GM19395 (cell line): Measurements from ENCODE around the gene NPIPB8.
"Not testable (repeated sequence)": the region's sequence is repeated elsewhere in the genome, so short reads cannot be mapped to it uniquely, and the experiment has no call there.

ENCODE experiments used
- ATAC-seq: cut with Tn5 transposase; IDR thresholded peaks from one replicate; pipeline ENCODE4 v1.9.1; 2021; ENCODE audit warnings: mild to moderate bottlenecking, moderate library complexity; ENCODE audit not compliant: unreplicated experiment

The NPIPB8 gene

DNA sequence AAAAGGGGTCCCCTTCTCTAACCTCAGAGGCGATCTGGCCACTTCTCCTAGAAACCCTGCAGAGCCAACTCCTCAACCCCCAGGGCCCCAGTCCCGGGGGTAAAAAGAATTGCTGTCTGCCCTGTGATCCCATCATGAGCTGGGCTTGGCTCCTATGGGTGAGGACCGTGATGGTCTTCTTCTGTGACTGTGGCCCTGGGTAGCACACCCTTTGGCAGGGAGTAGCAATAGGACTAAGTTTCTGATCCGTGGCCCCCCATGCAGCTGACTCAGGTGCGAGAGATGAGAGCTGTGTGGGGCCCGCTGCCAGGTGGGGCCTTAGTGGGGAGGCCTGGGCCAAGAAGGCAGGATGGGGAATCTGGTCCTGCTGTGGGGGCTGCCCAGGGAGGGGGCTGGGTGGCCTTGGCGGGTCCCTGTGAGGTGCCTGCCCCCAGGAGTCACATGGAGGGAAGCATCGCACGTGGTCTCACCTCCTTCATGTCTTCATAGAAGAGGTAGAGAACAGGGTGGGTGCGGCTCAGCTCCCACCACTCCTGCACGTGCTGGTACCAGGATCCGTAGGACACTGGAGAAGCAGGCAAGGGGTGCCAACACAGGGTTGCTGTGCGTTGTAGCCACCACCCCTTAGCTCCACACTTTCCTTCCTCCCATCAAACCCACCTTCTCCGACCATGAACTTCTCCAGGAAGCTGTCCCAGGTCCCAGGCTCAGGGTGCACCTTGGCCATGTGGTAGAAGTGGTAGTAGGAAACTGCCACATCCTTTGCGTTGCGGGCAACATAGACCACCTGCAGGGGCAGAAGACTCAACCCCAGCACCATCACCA lies 31.4 kb upstream of the NPIPB8 start:
- no peak for ATAC-seq

DNA sequence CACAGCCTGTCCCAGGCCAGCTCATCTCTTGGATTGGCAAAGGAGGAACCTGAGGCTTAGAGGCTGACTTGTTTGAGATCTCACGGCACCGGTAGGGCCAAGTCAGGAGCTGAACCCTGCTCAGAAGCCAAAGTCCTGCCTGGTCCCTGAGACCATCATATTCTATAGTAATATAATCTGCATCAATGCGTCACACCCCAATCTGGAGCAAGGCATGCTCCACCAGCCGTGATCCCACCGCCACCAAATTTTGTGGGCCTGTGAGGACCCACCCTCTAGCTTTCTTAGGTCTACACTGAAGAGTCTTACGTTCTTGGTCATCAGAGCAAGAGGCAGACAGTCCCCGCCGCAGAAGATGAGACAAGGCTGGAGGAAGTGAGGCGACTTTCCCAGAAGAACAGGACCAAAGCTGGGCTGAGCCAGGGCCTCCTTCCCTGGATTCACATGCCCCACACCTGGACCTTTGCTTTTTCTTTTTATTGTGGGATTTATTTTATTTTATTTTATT lies 30.7 kb upstream of the NPIPB8 start:
- ATAC-seq = no peak

DNA sequence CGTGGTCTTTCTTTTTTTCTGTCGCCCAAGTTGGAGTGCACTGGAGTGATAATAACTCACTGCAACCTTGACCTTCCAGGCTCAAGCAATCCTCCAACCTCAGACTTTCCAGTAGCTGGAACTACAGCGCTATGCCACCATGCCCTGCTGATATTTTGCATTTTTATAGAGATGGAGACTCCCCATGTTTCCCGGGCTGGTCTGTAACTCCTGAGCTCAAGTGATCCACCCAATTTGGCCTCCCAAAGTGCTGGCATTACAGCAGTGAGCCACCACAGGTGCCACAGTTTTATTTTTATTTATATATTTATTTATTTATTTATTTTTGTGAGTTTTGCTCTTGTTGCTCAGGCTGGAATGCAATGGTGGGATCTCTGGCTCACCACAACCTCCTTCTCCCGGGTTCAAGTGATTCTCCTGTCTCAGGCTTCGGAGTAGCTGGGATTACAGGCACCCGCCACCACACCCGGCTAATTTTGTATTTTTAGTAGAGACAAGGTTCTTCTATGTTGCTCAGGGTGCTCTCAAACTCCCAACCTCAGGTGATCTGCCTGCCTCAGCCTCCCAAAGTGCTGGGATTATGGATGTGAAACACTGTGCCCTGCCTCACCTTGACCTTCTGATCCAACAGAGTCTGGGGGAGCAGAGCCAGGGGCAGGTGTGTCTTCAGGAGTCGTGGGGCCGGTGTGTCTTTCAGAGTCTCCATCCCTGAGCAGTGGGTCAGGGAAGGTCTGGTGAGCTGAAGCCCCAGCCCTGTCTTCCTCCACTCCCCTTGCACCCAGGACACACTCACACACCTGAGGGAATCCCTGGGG lies 30.0 kb upstream of the NPIPB8 start:
- not testable (repeated sequence) for ATAC-seq

DNA sequence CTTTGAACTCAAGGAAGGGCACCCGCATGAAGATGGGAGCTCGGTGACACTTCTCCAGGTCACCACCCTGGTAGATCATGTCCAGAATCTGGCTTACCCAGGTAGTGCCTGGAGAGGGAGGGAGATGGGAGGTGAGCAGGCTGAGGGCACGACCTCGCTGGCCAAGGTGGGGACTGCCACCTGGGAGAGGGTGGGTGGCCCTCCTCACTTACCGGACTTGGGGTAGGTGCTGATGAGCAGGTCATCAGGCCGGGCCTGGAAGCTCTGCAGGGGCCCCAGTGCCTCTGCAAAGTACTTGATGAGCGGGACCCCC lies 29.4 kb upstream of the NPIPB8 start:
- not testable (repeated sequence) for ATAC-seq

DNA sequence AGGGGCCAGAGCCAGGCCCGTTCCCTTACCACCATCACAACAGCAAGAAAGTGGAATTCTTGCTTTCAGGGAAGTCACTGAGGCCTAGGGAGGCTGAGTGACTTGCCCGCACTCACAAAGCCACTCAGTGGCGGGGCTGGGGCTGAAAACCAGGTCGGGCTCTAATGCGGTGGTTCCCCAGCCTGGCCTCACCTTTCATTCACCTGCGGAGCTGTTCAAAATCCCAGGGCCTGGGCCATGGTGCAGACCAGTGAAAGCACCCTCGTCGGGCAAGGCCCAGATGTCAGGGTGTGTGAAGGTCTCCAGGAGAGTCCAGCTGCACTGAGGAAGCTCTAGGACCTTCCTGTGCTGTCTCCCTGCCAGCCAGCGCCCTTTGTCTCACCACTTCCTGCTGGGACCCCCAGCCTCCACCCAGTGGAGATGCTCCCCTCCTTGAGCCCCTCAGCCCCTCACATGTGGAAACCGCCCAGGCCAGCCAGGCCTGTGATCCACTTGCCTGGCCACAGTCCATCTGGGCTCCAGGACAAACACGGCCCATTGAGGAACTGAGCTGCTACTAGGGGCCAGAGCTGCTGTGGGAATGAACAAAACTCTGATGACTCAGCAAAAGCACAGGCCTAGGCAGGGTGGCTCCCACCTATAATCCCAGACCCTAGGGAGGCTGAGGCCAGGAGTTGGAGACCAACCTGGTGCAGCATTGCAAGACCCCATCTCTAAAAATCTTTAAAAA lies 28.8 kb upstream of the NPIPB8 start:
- ATAC-seq = not testable (repeated sequence)

DNA sequence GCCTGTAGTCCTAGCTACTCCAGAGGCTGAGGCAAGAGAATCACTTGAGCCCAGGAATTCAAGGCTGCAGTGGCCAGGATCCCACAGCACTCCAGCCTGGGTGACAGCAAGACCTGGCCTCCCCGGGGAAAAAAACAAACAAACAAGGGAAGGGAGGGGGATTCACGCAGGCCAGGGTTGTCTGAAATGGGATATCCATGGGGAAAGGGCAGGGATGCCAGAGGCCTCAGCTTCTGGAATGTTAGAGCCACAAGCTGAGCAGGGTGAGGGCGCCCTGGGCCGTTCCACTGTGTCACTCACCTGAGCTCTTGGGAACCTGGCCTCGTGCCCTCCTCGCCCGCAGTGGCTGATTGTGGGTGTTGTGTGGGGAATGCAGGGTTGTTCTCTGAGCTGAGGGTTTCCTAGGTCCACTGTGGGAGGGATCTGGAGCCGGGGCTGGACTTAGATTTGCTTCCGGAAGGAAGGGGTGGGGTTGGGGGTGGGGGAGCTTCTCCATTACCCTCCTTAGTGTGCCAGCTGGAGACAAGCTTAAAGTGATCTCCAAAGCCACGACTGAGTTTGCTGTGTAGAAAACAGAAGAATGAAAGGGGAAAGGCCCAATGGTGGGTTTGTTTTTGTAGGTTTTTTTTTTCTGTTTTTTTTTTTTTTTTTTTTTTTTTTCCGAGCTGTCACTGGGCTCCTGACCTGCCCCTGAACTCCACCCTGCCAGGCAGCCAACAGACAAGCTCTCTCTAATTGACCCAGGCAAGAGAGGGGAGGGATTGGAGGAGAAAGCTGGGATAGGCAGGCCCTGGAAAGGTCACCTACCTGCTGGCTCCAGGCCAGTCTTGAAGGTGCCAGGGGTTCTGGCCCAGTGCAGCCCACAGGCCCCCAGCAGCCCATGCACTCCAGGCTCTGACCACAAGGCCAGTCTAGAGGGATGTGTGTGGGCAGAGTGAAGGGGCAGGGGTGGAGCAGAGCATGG lies 28.0 kb upstream of the NPIPB8 start, which contains the start of gene SULT1A1:
Gene SULT1A1, minus strand, starts transcription at position 414 of the 964 bp plus-strand sequence. CDS start 1,189 bp downstream, outside the sequence.
- no peak for ATAC-seq

DNA sequence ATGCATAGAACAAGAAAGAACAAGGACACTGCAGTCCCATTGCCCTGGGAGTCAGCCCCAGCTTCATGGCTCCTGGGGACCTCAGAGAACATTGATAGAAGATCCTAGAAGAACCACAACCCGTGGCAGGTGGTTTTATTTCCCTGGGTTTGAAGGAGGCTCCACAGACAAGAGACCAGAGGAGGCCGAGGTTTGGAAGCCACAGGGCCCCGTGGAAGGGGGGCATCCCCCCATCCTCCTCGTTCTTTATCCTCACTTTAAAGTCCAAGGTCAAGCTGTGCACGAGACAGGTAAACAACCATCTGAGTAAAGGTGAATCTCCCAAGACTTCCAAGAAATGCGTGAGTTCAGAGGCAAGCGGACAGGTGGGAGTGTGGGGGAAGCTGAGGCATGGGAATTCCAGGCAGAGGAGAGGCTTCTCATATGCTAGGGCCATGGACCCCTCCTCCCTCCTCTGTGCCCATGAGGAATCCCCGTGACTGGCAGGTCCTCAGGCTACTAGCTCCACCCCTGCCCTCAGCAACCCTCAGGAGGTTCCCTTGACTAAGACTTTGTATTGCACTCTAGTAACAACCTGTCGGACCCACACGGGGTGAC lies 27.2 kb upstream of the NPIPB8 start:
- ATAC-seq = no peak

DNA sequence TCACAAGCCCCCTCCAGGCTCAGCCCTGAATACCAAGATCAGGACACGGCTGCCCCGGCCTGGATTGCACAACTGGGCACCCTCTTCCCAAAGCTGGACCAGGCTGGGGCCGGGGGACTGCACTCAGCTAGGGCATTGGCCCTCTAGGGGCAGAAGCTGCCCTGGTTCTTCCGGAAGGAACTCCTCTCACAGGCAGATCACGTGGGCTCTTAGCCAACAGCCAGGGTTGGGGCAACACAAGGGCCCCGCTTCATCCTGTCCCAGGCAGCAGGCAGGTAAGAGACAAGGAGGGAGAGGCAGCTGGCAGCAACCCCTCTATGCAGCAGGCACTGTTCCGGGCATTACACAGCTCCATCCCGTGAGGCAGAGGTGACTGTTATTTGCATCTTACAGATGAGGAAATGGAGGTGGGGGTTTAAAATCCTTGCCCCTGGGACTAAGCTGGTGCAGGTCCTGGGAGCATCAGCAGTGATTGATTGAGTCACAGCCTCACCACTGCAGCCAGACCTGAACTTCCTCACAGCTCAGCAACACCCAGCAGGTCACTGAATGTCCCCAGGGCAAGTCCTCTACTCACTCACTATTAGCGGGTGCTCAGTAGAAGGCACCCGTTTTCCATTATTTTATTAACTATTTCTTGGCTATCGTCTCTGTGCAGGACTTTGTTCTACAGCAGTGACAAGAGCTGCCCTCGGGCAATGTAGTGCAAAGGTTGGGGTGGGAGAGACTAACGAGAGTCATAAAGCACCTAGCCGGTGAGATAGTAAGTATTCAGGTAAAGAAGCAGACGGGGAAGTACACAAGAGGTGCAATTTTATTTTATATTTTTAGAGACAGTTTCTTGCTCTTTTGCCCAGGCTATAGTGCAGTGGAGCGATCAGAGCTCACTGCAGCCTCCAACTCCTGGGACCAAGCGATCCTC lies 25.2 kb upstream of the NPIPB8 start:
- not testable (repeated sequence) for ATAC-seq

DNA sequence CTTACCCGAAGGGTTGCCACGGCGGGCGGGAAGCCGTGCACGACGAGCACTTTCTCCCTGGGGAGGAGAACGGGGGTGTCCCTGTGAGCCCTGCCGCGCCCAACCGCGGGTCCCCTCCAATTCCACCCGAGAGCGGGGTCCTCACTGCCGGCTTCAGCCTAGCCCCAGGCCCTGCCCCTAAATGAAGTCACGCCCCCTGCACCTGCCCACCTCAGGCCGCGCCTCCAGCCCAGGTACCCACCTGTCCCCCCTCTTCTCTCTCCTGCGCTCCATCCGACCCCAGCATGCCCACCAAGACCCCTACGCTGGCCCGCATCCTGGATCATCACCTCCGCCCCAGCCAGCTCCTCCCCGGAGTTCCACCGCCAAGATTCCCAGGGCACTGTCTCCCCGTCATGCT lies 24.0 kb upstream of the NPIPB8 start:
- not testable (repeated sequence) for ATAC-seq

DNA sequence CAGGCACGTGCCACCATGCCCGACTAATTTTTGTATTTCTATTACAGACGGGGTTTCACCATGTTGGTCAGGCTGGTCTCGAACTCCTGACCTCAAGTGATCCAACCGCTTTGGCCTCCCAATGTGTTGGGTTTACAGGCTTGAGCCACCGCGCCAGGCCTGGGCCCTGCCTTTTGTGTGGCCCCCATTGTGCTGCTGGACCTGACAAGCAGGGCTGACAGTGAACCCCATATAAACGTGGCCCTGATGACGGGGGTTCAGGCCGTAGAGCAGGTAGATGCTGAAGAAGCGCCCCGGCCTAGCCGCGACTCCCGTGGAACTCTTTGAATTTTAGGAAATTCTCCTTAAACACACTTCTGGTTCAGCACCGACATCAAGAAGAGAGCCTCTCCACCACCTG lies 23.3 kb upstream of the NPIPB8 start:
- not testable (repeated sequence) for ATAC-seq

DNA sequence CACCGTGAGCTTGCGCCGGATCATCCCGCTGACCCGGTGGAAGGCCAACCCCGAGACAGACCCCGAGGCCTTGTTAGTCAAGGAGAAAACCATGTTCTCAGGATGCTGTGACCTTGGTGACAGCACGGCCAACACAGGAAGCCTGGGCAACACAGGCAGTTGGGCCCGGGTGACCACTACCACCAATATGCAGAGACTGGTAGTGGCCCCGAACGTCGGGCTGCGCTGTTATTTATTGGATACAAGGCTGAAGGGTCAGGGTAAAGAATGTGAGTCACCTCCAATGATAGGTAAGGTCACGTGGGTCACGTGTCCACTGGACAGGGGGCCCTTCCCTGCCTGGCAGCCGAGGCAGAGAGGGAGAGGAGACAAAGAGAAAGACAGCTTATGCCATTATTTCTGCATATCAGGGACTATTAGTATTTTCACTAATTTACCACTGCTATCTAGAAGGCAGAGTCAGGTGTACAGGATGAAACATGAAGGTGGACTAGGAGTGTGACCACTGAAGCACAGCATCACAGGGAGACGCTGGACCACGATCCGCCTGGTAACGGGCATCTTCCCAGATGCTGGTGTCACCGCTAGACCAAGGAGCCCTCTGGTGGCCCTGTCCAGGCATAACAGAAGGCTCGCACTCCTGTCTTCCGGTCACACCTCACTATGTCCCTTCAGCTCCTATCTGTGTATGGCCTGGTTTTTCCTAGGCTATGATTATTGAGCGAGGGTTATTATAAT lies 22.2 kb upstream of the NPIPB8 start:
- not testable (repeated sequence) for ATAC-seq

DNA sequence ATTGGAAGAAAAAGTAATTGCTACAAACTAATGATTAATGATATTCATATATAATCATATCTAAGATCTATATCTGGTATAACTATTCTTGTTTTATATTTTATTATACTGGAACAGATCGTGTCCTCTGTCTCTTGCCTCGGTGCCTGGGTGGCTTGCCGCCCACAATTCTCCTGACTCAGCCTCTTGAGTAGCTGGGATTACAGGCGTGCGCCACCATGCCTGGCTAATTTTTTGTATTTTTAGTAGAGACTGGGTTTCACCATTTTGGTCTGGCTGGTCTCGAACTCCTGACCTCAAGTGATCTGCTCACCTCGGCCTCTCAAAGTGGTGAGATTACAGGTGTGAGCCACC lies 21.7 kb upstream of the NPIPB8 start:
- not testable (repeated sequence) for ATAC-seq

DNA sequence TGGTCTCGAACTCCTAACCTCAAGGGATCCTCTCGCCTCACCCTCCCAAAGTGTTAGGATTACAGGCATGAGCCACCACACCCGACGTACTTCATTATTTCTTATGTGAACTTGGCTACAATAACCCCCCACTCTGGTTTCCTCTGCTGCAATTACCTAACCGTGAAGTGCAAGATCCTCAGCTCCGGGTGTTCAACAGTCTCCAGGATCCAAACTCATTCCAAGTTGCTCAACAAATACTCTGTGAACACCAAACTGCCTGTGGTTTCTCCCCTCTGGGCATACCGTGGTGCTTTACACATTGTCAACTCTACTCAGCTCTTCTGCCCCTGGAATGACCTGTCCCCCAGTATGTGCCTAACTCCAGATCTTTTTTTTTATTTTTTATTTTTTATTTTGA lies 21.2 kb upstream of the NPIPB8 start:
- no peak for ATAC-seq

DNA sequence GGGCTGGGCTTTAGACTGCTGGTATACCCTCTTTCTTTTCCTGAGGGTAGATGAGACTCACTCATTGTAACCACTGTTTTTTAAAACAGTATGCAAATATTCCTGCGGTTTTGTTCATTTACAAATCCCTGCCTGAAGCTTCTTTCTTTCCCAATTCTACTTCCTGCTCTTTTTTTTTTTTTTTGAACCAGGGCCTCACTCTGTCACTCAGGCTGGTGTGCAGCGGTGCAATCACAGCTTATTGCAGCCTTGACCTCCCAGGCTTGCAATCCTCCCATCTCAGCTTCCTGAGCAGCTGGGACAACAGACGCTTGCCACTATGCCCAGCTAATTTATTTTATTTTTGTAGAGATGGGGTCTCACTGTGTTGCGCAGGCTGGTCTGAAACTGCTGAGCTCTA lies 20.0 kb upstream of the NPIPB8 start:
- ATAC-seq = no peak

DNA sequence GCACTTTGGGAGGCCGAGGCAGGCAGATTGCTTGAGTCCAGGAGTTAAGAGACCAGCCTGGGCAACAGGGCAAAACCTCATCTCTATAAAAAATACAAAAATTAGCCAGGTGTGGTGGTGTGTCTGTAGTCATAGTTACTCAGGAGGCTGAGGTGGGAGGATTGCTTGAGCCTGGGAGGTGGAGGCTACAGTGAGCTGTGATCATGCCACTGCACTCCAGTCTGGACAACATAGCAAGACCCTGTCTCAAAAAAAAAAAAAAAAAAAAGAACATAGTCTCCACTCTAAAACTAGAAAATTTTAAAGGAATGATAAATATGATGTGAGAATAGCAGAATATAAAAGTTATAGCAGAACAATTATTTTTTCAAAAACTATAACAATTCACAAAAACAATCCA lies 17.5 kb upstream of the NPIPB8 start:
- ATAC-seq = not testable (repeated sequence)

DNA sequence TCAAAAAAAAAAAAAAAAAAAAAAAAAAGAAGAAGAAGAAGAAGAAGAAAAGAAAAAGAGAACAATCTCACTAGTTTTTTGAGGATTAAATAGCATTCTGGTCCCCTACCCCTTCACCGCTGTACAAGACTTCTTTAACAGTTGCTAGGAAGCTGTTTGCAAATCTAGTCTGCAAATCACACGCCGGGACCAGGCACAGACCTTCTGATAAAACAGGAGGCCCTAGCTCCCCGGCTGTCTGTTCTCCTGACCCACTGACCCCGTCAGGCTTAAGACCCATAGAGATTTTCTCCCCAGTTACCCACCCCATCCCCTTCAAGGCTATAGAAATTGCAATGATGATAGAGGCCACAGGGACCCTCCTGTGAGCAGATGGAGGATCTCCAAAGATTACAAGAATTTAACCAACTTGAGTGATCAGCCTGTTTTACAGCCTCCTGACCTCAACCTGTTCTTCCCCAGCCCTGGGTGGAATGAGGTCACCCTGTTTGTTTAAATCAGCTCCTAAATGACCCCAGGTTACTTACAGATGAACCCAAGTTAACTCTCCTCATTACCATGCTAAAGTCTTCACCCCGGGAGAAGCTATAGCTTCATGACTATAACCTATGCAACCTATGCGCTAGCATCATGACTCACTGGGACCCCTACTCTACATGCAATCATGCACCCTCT lies 16.2 kb upstream of the NPIPB8 start:
- no peak for ATAC-seq

DNA sequence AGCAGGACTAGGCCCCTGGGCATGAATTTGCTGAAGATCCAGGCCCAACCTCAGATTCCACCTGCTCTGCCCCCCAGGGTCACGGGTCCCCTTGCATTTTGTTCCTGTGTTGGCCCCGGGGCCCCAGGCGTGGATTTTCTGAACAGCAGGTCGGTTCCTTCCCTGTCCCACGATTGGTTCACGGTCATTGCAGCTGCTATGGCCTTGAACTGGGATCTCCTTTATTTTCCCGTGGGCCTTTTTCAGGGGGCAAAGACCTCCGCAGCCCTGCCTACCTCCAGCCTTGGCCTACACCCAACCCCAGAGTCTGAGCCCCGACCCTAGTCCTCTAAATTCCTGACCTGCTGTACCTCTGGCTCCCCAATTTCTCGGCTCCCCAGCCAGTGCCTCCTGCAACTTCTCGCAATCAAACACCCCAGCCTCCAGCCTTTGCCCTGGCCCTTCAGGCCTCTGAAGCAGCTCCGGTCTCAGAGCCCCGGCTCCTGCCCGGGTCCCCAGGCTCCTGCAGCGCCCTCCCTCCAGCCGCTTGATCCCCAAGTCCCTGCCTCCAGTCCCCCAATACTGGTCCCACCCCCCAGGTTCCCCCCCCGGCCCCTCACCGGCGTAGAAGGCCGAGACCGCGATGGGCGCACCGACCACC lies 15.2 kb upstream of the NPIPB8 start:
- ATAC-seq = not testable (repeated sequence)
